SH-SY5Y (cell line): ENCODE results near the gene MXRA7.

Experiments used
- GATA2 ChIP-seq: IDR thresholded peaks from 2 replicates; pipeline ENCODE4 v1.6.1; 2011; ENCODE audit warnings: mild to moderate bottlenecking, low read depth, low read length
- GATA3 ChIP-seq: IDR thresholded peaks from 2 replicates; pipeline ENCODE4 v1.6.1; 2011; ENCODE audit warnings: low read depth, mild to moderate bottlenecking, low read length, moderate library complexity

- TF ChIP-seq GATA2 (no peak), GATA3 (no peak)
Measured at GRCh38 chr17:76747716-76748363, 37.1 kb upstream of the MXRA7 start.
